Activated effector memory CD4-positive, alpha-beta T cell treated with Interleukin-2 at 50 U/mL for 16 hours (primary cell): ENCODE data around the gene PCARE.
"Not testable (repeated sequence)": the region's sequence is repeated elsewhere in the genome, so short reads cannot be mapped to it uniquely, and the experiment has no call there.

Source experiments
- DNase-seq: peaks from one replicate; pipeline ENCODE4 v3.0.0-alpha.2; 2020

The PCARE gene

GRCh38 chr2:29074411-29074810 lies at the start of gene PCARE:
PCARE (minus strand) TSS chr2:29074523; CDS start chr2:29074261, 262 bp downstream.
- DNase-seq: no peak

GRCh38 chr2:29123617-29124349 lies 49.5 kb upstream of the PCARE start:
- no peak for DNase-seq

- DNase-seq: no peak
These were observed 46.5 kb upstream of the PCARE start for GRCh38 chr2:29120846-29121245.

DNA sequence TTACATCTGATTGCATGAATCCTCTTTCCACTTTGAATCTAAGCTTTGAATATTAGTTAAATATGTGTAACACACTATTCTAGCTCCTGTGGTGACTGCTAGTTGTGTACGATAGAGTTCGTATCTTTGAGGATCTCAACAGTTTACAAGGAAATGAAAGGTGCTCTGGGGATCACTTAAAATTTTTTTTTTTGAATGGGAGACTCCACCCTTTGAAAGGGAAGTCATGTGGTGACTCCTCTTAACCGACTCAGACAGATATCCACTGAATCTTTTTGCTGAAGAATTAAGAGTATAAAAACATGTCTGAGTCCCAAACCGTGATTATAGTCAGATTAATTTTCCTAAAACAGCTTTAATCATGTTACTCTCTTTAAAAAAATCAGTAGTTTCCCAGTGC lies 44.9 kb upstream of the PCARE start:
- no peak for DNase-seq

DNA sequence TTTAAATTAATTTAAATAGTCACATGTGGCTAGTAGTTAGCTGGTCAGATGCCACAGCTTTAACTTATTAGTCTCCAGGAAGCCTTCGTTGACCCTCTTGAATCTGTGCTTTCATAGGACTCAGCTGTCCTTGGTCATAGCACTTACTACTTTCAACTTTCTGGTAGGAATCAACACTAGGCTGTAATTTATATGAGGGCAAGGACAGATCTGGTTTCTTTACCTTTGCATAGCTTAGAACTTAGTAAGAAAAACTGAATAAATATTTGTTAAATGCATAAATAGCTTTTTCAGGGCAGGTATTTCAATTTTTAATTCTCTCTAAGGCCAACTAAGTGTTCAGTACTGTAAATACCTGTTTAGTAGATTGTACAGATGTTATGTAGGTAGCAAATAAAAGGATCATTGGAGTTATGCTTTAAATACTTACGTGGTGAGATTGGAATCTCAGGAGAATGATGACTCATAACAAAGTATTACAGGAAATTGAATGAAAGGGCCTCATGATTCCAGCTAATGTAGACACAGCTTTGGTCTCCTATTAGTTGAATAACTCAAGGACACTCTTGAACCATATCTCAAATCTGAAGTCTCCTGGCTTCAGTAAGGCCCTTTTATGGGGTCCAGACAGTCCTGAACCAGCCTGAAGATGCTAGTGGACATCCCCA lies 43.4 kb upstream of the PCARE start:
- DNase-seq: no peak

DNA sequence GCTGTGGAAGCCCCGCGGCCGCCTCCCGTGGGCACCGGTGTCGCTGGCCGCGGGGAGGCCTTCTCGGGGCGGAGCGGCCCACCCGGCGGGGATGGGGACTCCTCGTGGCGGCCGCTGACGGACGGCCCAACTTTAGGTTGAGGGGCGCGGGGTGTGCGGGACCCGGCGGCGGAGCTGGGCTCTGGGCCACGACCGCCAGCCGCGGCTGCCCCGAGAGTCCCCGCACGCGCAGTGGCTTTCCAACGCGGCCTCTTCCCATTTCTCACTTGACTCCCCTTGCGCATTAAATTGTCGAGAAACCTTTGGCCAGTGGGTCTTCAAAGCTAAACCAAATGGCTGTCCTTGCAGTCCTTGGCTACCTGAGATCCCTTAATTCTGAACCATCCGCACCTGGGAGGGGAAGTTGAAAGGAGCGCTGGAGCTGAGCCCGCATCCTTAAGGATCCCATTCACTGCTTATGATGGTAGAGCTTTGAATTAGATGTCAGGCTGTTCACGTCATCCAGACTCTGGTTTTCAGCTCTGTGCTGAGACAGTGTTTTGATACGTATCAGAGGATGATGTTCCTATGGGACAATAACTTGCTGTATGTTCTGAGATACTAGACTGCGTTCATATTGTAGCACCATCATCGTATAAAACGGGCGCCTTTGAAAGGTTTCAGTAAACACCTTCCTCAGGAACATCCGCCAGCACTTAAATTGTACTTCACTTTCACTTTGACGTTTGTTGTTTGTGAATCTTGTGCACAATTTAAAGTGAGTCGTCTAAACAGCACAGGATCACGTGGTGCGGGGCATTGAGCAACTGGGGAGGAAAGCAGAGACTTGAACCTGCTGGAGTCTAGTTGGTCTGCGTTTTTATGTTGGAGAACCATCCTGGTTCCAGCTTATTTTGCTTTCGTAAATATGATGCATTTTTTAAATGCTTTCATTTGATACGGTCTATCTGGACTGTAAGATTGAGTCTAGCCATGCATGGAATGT lies 41.8 kb upstream of the PCARE start:
- DNase-seq: peak; percentile 59

GRCh38 chr2:29114946-29115609 lies 40.8 kb upstream of the PCARE start, which contains the start of gene CLIP4:
CLIP4 (plus strand) TSS chr2:29115415; CDS start chr2:29121389, 5,974 bp downstream.
- peak; percentile 57 for DNase-seq

DNA sequence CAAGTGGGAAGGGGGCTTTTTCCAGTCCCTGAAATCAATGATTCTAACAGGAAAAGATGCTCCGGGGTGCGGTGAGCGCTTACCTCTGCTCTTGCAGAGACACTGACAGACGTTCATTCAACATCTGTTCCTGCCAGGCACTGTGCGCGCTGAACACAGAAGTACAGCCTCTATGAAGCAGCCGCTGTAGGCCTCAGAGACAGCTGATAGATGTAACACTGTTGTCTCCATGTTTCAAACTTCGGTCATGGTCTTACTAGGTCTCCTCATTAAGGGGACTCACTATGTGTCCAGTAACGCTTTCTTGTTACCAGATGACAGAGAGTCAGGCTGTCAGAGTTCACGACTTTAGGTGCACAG lies 40.2 kb upstream of the PCARE start:
- peak; percentile 2 for DNase-seq

DNA sequence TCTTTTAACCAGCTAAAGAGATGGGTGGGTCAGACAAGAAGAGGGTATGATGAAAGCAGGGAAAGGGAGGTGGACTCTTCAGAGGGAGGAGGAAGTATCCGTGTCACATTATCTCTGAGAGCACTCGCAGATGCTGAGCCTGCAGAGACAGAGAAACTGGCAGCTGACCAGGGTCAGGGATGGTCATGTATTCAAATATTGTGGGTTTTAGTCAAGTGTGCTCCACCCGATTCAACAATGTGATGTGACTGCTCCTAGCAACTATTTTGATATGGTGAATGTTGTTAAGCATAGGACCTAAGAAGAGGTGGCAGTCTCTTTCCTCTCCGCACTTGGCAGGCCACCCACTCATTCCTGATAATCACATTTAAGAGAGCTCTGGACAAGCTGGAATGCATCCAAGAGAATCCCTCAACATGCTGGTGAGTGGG lies 39.6 kb upstream of the PCARE start:
- DNase-seq: no peak

DNA sequence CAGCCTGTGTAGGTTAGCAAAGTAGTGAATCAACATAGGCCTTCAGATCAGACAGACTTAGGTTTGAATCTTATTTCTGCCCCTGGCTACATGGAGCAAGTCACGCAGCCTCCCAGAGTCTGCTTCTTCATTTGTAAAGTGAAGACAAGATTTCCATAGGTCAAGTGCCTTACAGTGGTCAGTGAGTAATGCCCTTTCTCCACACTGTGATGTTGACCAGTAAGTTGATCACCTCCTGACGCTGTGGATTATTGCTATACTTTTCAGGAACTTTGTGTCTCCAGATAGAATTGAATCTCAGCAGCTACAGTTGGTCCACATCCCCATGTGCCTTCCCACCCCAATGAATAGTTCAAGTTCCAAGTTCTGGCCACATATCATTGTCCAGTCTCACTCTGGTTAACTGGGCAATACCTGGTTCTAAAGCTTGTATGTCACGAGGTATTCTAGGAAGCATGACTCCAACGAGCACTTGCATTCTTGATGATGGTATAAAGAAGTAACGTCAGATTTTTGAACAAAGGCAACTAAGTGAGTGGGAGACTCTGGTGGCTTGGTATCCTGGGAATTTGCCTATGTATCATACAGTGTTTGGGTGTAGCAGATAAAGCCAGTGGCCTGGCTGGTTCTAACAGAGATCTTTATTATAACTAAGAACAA lies 38.8 kb upstream of the PCARE start:
- DNase-seq: no peak

DNA sequence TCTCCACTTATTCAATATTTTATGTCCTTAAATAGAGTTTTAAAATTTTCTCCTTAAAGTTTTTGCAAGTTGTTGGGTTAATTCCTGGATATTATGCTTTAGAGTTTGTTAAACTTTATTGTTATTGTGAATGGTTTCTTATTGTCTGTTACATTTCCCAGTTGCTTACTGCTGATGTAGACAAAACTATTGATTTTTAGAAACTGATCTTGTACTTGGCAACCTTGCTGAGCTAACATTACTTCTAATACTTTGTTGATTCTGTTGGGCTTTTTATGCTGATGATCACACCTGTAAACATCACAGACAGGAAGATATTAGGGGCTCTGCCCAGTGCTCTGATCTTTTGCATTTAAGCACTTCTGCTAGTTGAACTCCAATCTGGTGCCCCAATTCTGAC lies 38.1 kb upstream of the PCARE start:
- no peak for DNase-seq

- no peak for DNase-seq
These were observed 36.7 kb upstream of the PCARE start for GRCh38 chr2:29110916-29111535.

DNA sequence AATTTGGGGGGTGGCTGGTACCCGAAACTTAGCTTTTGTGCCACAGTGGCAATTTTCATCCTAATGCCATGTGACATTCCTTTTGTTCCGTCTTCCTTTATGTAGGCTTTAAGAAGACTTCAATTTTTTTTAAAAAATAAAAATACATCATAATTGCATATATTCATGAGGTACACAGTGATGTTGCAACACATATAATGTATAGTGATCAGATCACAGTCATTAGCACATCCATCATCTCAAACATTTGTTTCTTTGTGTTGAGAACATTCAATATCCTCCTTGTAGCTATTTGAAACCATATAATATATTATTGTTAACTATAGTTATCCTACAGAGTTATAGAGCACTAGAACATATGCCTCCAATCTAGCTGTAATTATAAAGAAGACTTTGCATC lies 34.9 kb upstream of the PCARE start:
- no peak for DNase-seq

- no peak for DNase-seq
These were observed 33.9 kb upstream of the PCARE start for GRCh38 chr2:29108225-29108624.

- DNase-seq: not testable (repeated sequence)
These were observed 33.2 kb upstream of the PCARE start for GRCh38 chr2:29107547-29107946.

GRCh38 chr2:29106980-29107388 lies 32.7 kb upstream of the PCARE start:
- DNase-seq: no peak

GRCh38 chr2:29106256-29106655 lies 31.9 kb upstream of the PCARE start:
- DNase-seq: no peak

DNA sequence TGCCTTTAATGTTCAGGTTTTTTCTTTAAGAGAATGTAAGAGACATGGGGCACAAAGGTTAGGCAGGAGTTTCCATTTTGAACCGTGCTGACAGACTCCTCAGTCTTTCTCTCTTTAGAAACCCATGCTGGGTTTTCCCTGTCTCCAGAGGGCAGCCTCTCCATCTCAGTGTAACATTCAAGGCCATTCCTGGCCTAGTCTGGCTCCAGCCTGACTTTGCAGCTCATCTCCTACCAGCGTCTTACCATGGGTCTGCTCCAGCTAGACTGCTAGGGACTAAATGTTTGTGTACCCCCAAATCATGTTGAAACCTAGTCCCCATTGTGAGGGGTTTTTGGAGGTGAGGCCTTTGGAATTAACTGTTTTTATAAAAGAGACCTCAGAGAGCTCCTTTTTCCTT lies 31.1 kb upstream of the PCARE start:
- no peak for DNase-seq

DNA sequence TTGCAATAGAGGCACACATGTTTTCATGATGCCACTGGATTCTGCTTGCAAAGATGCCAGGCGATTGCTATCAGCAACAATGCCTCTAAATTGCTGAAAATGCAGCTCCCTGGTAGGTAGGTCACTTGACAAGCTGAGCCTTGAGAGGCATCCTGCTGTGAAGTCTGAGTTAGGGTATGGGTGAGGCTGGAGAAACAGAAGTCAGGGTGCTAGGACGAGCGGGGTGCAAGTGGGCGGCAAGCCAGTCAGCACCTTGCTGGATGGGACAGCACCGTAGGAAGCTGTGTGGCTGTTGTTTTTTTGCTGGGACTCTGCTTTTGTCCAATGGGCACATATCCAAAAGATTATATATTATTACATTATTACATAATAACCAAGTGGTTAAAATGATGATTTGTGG lies 30.4 kb upstream of the PCARE start:
- DNase-seq: no peak

DNA sequence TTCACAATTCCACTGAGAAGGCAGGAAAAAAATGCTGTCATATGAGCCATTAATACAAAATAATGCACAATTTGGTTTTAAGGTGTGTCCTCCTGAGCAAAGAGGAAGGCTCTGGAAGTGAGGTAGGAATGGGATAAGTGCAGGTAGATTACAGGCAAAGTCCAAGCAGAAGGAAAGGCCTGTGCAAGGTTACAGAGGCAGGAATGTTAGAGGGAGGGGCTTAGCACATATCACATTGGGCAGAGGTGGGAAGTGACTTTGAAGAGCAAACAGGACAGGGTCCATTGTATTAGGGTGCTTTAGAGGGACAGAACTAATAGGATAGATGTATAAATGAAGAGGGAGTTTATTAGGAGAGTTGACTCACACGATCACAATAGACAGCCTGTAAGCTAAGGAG lies 26.2 kb upstream of the PCARE start:
- no peak for DNase-seq

DNA sequence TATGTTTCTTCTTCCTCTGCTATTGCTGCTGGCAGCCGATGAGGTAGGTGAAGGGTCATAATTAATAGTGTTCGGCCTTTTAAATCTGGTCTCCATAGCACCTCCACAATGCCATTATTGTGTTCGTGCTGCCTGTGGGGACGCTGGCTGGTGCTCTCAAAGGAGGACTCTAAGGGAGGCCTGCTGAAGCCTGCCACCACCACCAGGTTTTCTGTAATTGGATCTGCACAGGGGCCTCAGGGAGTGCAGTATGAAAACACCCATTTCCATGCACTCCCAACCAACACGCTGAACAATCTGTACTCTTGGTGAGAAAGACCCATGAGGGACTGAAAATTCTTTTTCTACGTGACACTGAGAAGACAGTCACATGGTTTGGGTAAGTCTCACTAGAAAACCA lies 23.2 kb upstream of the PCARE start:
- no peak for DNase-seq

GRCh38 chr2:29096969-29097368 lies 22.6 kb upstream of the PCARE start:
- no peak for DNase-seq
